8988T (cell line): ENCODE results near the gene ODR4.
"Not testable (repeated sequence)": the region's sequence is repeated elsewhere in the genome, so short reads cannot be mapped to it uniquely, and the experiment has no call there.

Experiments
- DNase-seq: peaks from one replicate; pipeline ENCODE4 v3.0.0; 2011

ODR4 gene

DNA sequence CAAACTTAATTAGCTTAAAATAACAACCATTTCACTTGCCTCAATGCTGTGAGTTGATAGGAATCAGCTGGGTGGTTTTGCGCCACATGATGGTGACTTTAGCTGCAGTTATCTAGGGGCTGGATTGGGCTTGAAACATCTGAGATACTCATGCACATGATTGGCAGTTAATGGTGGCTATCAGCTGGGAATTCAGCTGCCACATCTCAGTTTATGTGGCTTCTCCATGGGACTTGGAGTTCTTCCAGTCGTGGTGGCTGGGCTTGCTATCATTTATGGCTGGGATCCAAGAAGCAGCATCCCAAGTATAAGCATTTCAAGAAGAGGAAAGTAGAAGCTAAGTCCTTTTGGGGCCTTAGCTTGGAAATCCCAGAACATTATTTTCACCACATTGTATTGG lies 48.9 kb downstream of the ODR4 start:
- no peak for DNase-seq

DNA sequence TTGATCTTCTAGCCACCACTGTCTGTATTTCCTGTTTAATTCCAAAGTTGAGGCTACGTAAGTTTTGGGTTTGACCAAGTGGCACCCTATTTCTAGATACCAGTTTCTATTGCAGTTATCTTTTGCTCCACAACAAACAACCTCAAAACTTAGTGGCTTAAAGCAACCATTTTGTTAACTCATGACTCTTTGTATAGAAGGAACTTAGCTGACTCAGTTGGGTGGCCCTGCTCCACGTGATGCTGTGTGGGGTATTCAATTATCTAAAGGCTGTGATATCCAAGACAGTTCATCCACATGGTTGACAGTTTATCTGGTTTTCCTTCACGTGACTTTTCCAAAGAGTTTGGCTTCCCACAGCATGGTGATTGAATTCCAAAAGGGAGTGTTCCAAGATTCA lies 50.5 kb downstream of the ODR4 start:
- DNase-seq, result no peak

DNA sequence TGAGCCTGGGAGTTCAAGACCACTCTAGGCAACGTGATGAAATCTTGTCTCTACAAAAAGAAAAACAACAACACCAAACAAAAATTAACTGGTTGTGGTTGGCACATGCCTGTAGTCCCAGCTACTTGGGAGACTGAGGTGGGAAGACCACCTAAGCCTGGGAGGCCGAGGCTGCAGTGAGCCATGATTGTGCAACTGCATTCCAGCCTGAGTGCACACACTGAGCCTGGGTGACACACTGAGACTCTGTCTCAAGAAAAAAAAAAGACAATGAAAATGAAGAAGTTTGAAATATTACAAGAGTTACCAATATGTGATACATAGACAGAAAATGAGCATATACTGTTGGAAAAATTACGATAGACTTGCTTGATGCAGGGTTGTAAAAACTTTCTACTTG lies 53.4 kb downstream of the ODR4 start:
- DNase-seq, result no peak

DNA sequence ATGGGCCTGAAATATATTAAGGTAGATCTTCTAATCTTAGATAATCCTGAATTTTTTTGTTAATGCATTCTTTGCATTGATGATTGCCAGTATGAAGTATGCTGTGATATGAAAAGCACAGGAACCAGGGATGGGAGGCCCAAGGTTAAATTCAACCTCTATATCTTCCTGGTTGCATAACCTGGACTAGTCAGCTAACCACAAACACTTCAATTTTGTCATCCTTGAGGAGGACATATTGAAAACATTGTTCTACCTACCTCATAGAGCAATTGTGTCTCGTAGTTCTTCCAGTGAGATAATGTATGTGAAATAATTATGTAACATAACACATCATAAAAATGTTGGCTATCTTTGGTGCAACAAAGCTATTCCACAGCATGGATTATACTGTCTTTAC lies 59.7 kb downstream of the ODR4 start:
- no peak for DNase-seq

DNA sequence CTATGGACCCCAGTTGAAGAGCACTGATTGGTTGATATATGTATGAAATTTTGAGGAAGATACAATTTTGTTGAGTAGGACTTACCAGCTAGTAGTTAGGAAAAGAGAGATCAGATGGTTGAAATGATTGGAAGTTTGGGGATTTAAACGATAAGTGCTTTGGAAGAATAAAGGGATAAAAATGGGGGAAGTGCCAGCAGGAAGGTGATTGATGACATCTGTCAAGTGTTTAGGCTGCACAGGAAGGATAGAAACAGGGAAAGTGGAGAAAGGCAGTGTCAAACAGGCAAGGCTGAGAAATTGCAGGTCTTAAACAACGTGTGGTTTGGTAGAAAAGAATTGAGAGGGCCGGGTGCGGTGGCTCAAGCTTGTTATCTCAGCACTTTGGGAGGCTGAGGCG lies 62.9 kb downstream of the ODR4 start:
- DNase-seq, result no peak

DNA sequence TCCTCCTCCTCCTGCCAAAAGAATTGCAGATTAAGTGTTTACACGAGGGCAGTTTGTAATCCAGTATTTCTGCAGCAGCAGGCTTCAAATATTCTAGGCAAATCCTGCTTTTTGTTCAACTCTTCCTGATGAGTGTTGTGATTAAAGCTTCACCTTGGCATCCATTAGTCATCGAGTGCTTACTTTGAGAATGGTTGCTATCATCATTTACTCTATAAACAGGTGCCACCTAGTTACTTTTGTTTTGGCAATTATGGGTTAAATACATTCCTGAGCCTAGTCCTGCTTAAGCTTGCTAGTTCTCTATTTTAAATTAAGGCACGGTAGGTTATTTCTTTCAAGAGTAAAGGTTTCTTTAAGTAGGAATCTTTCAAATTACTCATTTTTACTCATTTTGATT lies 64.9 kb downstream of the ODR4 start:
- no peak for DNase-seq

DNA sequence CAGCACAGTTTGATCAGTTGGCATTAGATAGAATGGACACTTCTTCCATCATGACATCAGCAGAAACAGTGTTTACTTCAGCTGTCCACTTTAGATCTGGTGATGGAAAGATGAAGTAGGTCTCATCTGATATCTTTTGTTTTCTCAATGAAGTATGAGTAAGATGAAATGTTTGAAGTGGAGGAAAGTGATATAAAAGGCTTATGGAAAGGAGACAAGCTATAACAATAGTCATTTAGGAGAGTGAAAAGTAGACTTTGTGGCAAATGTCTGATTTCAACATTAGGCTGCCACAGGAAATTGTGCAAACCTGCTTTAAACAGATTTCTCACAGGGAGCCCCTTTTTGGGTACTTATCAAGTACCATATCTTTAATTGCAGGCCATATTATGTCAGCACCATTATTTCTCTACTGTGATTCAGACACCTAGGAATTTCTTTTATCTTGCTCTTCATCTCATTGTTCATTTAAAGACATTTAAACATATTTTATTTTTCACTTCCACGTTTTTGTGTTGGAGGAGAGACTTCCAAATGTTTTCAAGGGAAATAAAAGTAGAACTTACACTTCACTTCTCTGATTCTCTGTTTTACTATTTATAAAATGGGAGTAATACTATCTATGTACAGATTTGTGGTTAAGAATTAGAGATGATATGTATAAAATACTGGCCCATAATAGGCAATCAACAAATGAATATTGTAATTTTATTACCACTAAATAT lies 67.2 kb downstream of the ODR4 start:
- DNase-seq, result no peak

DNA sequence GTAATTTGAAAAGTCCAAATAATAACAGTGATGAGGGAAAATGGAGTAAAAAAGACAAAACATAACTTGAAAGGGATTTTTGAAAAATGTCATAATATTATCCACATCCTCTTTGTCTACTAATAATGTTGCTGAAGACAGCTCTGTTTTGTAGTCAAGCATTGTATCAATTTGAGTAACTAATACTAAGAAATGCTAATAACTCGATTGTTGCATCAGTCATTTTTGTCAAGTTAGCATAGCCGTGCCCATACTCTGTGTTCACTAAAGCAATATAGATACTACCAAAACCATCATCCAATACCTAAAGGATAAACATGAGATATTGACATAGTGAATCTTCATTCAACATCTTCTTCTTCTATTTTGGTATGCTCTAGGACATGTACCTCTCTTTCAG lies 68.0 kb downstream of the ODR4 start:
- DNase-seq, result no peak

DNA sequence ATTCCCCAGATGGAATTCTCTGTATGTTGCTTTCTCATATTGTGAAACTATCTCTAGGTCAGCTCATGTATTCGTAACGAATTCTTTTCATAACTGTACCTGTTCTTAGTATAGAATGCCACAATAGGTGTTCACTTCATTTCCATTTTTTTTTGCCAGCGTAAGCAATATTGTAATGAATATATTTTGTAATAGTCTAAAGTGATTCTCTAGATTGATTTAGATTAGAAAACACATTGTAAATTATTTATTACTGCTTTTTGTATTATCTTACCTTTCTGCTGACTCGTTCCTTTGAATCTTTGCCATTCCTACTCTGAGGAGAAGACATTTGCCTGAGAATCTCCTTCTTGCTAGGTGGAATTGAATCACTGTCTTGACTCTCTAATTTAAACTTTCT lies 70.5 kb downstream of the ODR4 start:
- no peak for DNase-seq

DNA sequence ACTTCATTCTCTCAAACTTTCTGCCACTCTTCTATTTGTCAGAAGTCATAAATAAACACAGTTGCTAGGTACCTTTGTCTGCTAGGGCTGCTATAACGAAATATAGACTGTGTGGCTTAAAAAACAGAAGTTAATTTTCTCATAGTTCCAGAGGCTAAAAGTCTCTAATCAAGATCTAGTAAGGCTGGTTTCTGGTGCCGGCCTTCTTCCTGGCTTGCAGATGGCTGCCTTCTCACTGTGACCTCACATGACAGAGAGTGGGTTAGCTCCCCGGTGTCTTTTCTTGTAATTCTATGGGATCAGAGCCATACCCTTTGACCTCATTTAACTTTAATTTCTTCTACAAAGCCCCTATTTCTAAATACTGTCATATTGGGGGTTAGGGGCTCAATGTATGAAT lies 79.3 kb downstream of the ODR4 start:
- DNase-seq, result no peak

DNA sequence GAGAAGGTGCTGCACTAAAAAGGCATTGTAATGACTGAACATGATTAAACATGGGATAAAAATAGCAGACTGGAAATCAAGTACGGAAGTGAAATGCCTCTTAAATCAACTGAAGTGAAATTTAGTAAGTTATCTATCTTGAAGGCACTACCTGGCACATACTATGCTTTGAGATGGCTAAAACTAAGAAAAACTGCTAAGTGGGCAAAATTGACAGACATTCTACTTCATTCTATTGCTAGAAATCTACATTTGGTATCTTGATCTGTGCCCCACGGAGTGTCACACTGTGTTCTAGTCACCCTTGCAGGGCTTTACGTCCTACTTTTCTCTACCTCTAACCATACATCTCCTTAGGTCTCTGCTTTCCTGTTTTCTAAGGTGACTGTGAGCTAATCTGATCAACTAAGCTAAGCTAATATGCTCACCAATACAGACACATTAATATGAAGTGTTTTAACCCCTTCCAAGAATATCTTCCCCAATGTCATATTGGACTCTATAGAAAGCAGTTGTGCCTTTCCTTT lies 81.2 kb downstream of the ODR4 start:
- no peak for DNase-seq

DNA sequence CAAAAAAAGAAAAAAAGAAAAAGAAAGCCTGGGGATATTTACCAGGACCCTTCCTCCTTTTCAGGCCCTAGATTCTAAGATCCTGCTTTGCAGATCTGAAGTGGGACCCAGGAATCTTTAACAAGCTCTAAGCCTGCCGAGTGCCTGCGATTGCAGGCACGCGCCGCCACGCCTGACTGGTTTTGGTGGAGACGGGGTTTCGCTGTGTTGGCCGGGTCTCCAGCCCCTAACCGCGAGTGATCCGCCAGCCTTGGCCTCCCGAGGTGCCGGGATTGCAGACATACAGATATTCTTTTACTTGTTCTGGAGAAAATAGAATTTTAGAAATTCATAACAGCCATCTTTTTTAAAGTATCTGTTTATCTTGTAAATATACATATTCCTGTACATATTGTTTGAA lies 83.5 kb downstream of the ODR4 start:
- DNase-seq, result not testable (repeated sequence)

DNA sequence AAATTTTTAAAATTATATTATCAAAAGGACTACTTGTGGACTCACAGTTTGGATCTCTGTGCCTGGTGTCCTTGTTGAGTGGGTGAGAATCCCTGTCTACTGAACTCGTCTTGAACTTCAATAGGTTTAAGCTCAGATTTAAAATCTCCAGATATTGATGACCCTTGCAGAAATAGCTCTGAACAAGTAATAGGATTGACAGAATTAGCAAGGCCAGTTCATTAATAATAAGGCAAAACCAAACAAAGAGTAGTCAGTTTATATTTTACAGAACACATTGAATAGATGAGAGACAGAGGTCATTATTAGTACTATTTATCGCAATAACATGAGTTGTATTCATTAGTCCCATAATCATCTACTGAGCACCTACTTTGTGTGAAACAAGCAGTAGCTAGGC lies 85.4 kb downstream of the ODR4 start, which contains the start of gene PDC:
PDC (minus strand) TSS at position 101 of the 400 bp plus-strand sequence. CDS start 11,655 bp downstream, outside the sequence.
- DNase-seq, result no peak

DNA sequence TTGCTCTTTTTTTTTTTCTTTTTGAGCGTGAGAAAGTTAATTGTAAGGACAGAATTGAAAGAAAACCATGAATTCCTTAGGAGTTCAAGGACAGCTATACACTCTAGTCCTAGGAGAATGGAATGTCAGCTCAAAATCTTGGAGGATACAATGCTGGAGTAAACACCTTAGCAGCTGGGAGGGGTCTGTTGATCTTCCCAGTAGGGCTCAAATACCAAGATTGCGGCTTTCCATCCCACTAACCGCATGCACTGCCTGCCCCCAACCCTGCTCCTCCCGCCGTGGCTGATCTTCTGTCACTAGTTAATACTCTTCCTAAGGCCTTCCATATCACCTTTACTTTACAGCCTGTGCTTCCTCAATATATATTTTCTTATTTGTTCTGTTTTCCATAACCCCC lies 87.9 kb downstream of the ODR4 start:
- no peak for DNase-seq

DNA sequence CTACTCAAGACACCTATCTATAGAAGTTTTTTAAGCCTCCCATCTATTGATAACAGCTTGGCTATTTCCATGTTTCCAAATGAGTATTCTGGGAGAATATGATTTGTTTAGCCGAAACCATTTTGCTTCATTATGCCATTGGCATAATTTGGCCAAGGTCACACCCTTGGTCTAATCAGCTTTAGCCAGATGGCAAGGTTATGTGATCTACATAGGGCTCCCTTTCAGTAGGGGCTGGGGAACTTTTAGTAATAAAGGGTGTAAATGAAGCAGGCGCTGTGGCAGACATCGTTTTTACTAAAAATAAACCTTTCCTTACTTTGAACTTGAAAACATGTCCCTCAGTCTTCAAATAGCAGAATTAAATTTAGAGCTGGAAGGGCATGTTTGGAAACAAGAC lies 88.3 kb downstream of the ODR4 start:
- DNase-seq, result no peak

DNA sequence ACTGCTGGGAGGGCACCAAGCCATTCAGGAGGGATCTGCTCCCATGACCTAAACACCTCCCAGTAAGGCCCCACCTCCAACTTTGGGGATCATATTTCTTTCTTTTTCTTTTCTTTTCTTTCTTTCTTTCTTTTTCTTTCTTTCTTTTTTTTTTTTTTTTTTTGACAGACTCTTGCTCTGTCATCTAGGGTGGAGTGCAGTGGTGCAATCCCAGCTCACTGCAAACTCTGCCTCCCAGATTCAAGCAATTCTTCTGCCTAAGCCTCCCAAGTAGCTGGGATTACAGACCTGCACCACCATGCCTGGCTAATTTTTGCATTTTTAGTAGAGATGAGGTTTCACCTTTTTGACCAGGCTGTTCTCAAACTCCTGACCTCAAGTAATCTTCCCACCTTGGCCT lies 89.9 kb downstream of the ODR4 start:
- DNase-seq, result not testable (repeated sequence)

DNA sequence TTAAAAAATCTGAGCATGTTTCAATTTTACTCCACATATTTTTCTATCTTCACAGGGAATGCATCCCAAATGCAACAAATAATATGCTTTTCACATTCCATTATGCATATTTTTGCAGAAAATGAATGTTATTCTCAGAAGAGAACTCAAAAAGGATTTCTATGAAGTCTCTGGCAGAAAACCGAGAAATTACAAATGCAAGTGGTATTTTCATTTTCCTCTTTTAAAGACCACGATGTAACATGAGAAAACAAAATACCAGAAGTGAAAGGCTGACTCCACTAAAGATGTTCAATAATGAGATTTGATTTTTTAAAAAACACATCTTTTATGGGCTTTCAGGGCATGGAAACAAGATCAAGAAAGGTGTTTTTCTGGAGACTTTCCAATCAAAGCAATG lies 90.3 kb downstream of the ODR4 start:
- no peak for DNase-seq
